Measurements from ENCODE around the gene SAP30L. TPM values are rescaled to one million over a fixed set of nuclear protein-coding genes. Genes with fewer than 3 reads are reported as not detected.

Gene SAP30L
- total and polyA plus RNA-seq, 5 experiments from 2014 or later, result 20.1 to 47.3 (median 35.6) TPM

DNA sequence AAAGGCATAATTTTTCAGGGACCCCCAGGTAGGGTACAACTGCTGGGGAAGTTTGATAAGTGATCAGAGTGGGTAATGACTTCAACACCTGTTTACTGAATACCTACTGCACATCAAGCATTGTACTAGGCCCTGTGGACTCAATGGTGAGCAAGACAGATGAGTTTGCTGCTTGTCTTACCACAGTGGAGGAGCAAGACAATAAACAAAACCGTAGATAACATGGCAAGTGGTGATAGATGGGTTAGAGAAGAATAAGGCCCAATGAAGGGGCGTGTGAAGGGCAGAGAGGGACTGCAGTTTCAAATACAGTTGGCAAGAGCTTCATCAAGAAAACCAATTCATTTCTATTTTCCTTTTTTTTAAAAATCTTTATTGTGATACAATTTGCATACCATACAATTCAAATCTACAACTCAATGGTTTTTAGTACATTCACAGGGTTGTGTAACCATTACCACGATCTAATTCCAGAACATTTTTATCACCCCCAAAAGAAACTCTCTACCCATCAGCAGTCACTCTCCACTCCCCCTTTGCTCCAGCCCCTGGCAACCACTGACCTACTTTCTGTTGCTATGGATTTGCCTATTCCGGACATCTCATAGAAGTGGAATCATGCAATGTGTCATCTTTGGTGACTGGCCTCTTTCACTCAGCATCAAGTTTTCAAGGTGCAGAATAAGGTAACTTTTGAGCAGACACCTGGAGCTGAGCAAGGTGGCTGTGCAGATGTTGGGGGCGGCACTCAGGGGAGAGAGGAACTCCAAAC, 64.2 kb downstream of the SAP30L start:
- Mint-ChIP-seq H3K27me3 (peaks cover 5 to 29% (median 27%) of the 10 kb centered on the region in 5 donors), H3K36me3 (no peaks in the 10 kb centered on the region), H3K9me3 (no peaks in the 10 kb centered on the region), H3K4me1 (peaks cover 0 to 2% (median 1%) of the 10 kb centered on the region in 4 donors), H3K27ac (no peak overlapping the region), H3K4me3 (no peak overlapping the region)
- no peak for DNase-seq
- no peak for ATAC-seq
- POLR2A ChIA-PET, result no interaction called here

Other genes starting within 250 kb of the SAP30L start
- not detected for gene HAND1, start 32.2 kb downstream of the SAP30L start, total RNA-seq
- gene HAND1, start 32.2 kb downstream of the SAP30L start, polyA plus RNA-seq, result not detected

All from naive thymus-derived CD8-positive, alpha-beta T cell (primary cell).